K562 (cell line): ENCODE measurements around the gene B3GALT4. TPM values are rescaled to one million over a fixed set of nuclear protein-coding genes. Genes with fewer than 3 reads are reported as not detected.

Source experiments
- CUX1 ChIP-seq: fragments of 200-800 bp; sonication (Bioruptor generic); IDR thresholded peaks from 2 replicates; pipeline ENCODE4 v1.6.1; 2016; ENCODE audit warnings: missing genetic modification characterization, missing compliant biosample characterization
- DPF2 ChIP-seq: fragments of 450-650 bp; IDR thresholded peaks from 2 replicates; pipeline ENCODE4 v1.6.1; 2016
- E2F5 ChIP-seq: sonication (generic); formaldehyde crosslinking; IDR thresholded peaks from 2 replicates; pipeline ENCODE4 v1.8.0; 2022; ENCODE audit warnings: mild to moderate bottlenecking, missing genetic modification reagents
- EGR1 ChIP-seq: fragments of 450-650 bp; conservative IDR thresholded peaks from 2 replicates; pipeline ENCODE4 v1.6.1; 2017; ENCODE audit warnings: mild to moderate bottlenecking
- NFE2L1 ChIP-seq: fragments of 450-650 bp; IDR thresholded peaks from 2 replicates; pipeline ENCODE4 v1.6.1; 2016; ENCODE audit warnings: missing genetic modification characterization, low read depth, mild to moderate bottlenecking, missing compliant biosample characterization, moderate library complexity, borderline replicate concordance
- PRDM10 ChIP-seq: fragments of 450-650 bp; IDR thresholded peaks from 2 replicates; pipeline ENCODE4 v1.6.1; 2018; ENCODE audit not compliant: partially characterized antibody
- RBM25 ChIP-seq: fragments of 200-400 bp; formaldehyde crosslinking; IDR thresholded peaks from 2 replicates; pipeline ENCODE4 v1.6.1; 2018; ENCODE audit warnings: low read length, low read depth, moderate library complexity; ENCODE audit not compliant: severe bottlenecking
- SMAD3 ChIP-seq: fragments of 450-650 bp; formaldehyde crosslinking; conservative IDR thresholded peaks from 2 replicates; pipeline ENCODE4 v1.4.0; 2020; ENCODE audit warnings: mild to moderate bottlenecking
- THRAP3 ChIP-seq: fragments of 450-650 bp; IDR thresholded peaks from 2 replicates; pipeline ENCODE4 v1.6.1; 2016; ENCODE audit warnings: mild to moderate bottlenecking, inconsistent platforms, borderline replicate concordance
- ZBTB17 ChIP-seq: fragments of 450-650 bp; formaldehyde crosslinking; IDR thresholded peaks from 2 replicates; pipeline ENCODE4 v1.4.0; 2020; ENCODE audit warnings: mild to moderate bottlenecking
- ZBTB7A ChIP-seq: IDR thresholded peaks from 2 replicates; pipeline ENCODE4 v1.6.1; 2011; ENCODE audit warnings: low read depth, mild to moderate bottlenecking, low read length, moderate library complexity, borderline replicate concordance; ENCODE audit not compliant: control insufficient read depth
- ZEB2 ChIP-seq: fragments of 450-650 bp; IDR thresholded peaks from 2 replicates; pipeline ENCODE4 v1.6.1; 2016
- ZNF165 ChIP-seq: fragments of 250-450 bp; sonication (Bioruptor Pico); IDR thresholded peaks from 2 replicates; pipeline ENCODE4 v1.4.0; 2020; ENCODE audit warnings: borderline replicate concordance
- ZNF232 ChIP-seq: sonication (generic); formaldehyde crosslinking; IDR thresholded peaks from 2 replicates; pipeline ENCODE4 v1.8.0; 2022; ENCODE audit warnings: mild to moderate bottlenecking, missing genetic modification reagents
- ZNF280A ChIP-seq: fragments of 450-650 bp; IDR thresholded peaks from 2 replicates; pipeline ENCODE4 v1.6.1; 2018; ENCODE audit warnings: mild to moderate bottlenecking, low read depth; ENCODE audit not compliant: partially characterized antibody
- polyA plus RNA-seq, 8 experiments: library from polyadenylated mRNA; depleted of rRNA in 4 of 8; stranded (reverse) in 5 of 8; unstranded in 3 of 8; fragments of >200 nt; fragmentation: Nextera tagmentation in 2 of 8; fragmentation: Illumina TruSeq in 1 of 8; extraction: Ambion mirVana in 2 of 8; extraction: Trizol in 1 of 8; gene quantifications; 2 replicates each; pipeline versions ENCODE4 v1.2.1 to v1.2.3, GENCODE V29; 2011 to 2014; ENCODE audit warnings: inconsistent platforms in 1 of 8, missing spikeins in 1 of 8
- total RNA-seq, 7 experiments: library from RNA; depleted of rRNA in 6 of 7; stranded (reverse); fragments of >200 nt in 6 of 7; fragmentation: Illumina TruSeq in 2 of 7; extraction: Trizol in 2 of 7; gene quantifications; 2 replicates each; pipeline versions ENCODE4 v1.2.1 to v1.2.3, GENCODE V29; 2011 to 2021; ENCODE audit warnings: low replicate concordance in 1 of 7

Gene B3GALT4
- total and polyA plus RNA-seq, 9 of the 15 experiments (the other 6 are each of a cell fraction or from before 2014, with no cell fraction given) = 0.11 to 1.3 (median 0.53) TPM; not detected in 1

DNA sequence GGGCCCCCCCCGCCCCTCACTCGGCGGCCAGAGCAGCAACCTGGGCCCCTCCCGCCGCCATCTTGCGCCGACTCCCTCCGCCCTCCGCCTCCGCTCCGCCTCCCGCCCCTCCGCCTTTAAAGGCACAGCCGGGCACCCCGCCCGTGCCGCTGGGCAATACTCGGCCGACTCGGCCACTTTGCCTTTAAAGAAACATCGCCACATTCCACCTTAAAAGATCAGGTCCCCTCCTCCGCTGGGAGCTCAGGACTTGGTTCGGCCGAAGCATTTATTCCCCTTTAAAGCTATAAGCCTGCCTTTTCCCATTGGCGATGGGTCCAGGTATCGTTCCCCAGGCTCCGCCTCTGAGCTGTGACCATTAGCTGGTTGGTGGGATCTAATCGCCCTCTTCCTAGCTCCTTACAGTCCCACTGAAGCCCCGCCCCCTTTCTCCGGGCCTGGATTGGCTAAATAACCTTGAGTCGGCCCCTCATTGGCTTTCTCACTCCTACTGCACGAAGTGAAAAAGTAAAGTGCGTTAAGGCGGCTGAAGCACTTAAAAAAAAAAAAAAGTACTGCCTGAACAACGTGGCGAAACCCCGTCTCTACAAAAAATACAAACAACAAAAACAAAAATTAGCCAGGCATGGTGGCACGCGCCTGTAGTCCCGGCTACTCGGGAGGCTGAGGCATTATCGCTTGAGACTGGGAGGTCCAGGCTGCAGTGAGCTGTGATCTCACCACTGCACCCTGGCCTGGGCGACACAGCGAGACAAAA, 40.9 kb downstream of the B3GALT4 start, which contains the start of gene ZBTB22 (continued):
- peak; percentile 88 for TF ChIP-seq DPF2
- TF ChIP-seq PRDM10 = peak; percentile 87
- peak; percentile 86; the same call in 1 of the 2 replicates for TF ChIP-seq ZBTB7A
- TF ChIP-seq E2F5 (CRISPR knock-in tag) = no peak
- TF ChIP-seq SMAD3 (CRISPR knock-in tag) = 0 out of 2 replicates have a peak, but pooled peaks have one; percentile 37
- no peak for TF ChIP-seq CUX1
- TF ChIP-seq RBM25 = peak; percentile 13
- no peak for TF ChIP-seq ZNF165
- 0 out of 2 replicates have a peak, but pooled peaks have one; percentile 29 for TF ChIP-seq ZBTB17 (CRISPR knock-in tag)
- TF ChIP-seq ZNF232 (CRISPR knock-in tag) = no peak
- TF ChIP-seq ZEB2 = no peak
- TF ChIP-seq NFE2L1 (tag) = no peak
- peak; percentile 89 for TF ChIP-seq EGR1
- no peak for TF ChIP-seq THRAP3
- TF ChIP-seq ZNF280A = no peak
